Left ventricle myocardium inferior (tissue), 1 donor: ENCODE data around the gene RSPH9. TPM values are rescaled to one million over a fixed set of nuclear protein-coding genes. Genes with fewer than 3 reads are reported as not detected.
A peak's percentile ranks its signal among the peaks of the same experiment; 100 is the strongest.

Source experiments
- DNase-seq: peaks from one replicate; pipeline ENCODE4 v3.0.0-alpha.2; 2020
- H3K27ac ChIP-seq: fragments of 200-600 bp; replicated peaks from 2 replicates; pipeline ENCODE4 v1.8.0; 2021
- H3K27me3 ChIP-seq: fragments of 200-600 bp; 2 replicates; pipeline ENCODE4 v1.8.0; 2021; ENCODE audit warnings: low read depth
- H3K36me3 ChIP-seq: fragments of 200-600 bp; 2 replicates; pipeline ENCODE4 v1.8.0; 2021
- H3K4me1 ChIP-seq: fragments of 200-600 bp; 2 replicates; pipeline ENCODE4 v1.8.0; 2021
- H3K4me3 ChIP-seq: fragments of 200-600 bp; 2 replicates; pipeline ENCODE4 v1.8.0; 2021; ENCODE audit warnings: mild to moderate bottlenecking, moderate library complexity
- H3K9me3 ChIP-seq: fragments of 200-600 bp; replicated peaks from 2 replicates; pipeline ENCODE4 v1.8.0; 2021
- intact Hi-C: fragments of 100-400 bp; cut with micrococcal nuclease; formaldehyde crosslinking; loops from one replicate; pipeline ENCODE4 v1.11.0; 2022
- total RNA-seq: library from RNA; stranded (reverse); fragmentation: NEBNext Ultra II Directional; extraction: Animal tissue kit (Norgen Biotek cat#: 25700); gene quantifications from one replicate; pipeline ENCODE4 v1.2.1, GENCODE V29; 2021
- TF ChIP-seq, protein P1 (sequence below): fragments of 200-600 bp; IDR thresholded peaks from 2 replicates; pipeline ENCODE4 v1.8.0; 2021; ENCODE audit warnings: antibody characterized with exemption, mild to moderate bottlenecking, borderline replicate concordance
- donor health status: DM: no; HTN: yes; CAD: no; lungs with severe emphysema.

Gene RSPH9
- total RNA-seq, 1 donor from 2014 or later = 0.08 TPM

DNA sequence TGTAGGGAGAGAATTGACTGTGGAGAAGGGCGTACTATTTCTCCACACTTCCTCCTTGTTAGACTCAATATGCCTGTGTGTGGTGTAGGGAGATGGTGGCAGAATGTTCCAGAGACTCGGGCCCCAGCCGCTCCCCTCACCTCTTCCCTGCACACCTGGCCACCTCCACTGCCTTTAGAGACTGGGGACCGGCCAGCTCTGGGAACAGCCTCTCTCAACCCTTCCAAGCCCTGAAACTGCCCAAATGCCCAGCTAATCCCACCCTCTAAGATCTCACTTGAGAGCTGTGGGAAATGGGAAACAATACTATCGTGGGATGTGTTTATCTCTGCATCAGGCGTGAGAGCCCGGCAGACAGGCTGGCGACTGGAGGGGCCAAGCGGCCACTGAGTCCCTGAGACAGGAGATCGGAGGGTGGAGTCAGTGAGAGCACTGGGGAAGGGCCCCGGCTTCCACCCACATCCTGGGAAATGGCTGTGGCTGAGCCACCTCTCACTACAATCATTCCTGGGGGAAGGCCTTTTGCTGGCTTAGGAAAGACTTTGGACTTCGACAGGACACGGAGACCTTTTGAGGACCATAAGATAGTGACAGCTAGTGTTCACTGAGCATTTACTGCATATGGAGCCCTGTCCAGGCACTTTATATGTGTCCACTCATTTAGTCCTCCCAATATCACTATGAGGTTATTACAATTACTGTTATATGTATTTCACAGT, 73.7 kb downstream of the RSPH9 start:
- intact Hi-C loops = no loop called here
- Histone ChIP-seq H3K9me3 (no peaks in the 10 kb centered on the region), H3K27ac (peak overlapping the region; percentile 90), H3K4me3 (no peak overlapping the region), H3K4me1 (peaks cover 56% of the 10 kb centered on the region), H3K27me3 (no peaks in the 10 kb centered on the region), H3K36me3 (no peaks in the 10 kb centered on the region)
- TF ChIP-seq, protein P1, sequence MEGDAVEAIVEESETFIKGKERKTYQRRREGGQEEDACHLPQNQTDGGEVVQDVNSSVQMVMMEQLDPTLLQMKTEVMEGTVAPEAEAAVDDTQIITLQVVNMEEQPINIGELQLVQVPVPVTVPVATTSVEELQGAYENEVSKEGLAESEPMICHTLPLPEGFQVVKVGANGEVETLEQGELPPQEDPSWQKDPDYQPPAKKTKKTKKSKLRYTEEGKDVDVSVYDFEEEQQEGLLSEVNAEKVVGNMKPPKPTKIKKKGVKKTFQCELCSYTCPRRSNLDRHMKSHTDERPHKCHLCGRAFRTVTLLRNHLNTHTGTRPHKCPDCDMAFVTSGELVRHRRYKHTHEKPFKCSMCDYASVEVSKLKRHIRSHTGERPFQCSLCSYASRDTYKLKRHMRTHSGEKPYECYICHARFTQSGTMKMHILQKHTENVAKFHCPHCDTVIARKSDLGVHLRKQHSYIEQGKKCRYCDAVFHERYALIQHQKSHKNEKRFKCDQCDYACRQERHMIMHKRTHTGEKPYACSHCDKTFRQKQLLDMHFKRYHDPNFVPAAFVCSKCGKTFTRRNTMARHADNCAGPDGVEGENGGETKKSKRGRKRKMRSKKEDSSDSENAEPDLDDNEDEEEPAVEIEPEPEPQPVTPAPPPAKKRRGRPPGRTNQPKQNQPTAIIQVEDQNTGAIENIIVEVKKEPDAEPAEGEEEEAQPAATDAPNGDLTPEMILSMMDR = no peak
- peak; percentile 44 for DNase-seq

- intact Hi-C loops = no loop called here
- DNase-seq = no peak
- TF ChIP-seq, protein P1 = no peak
- Histone ChIP-seq H3K36me3 (no peaks in the 10 kb centered on the region), H3K4me3 (no peak overlapping the region), H3K27me3 (no peaks in the 10 kb centered on the region), H3K9me3 (no peaks in the 10 kb centered on the region), H3K27ac (peak overlapping the region; percentile 90), H3K4me1 (peaks cover 51% of the 10 kb centered on the region)
These were observed 74.7 kb downstream of the RSPH9 start for GRCh38 chr6:43719511-43719910.

GRCh38 chr6:43720999-43721398, 76.2 kb downstream of the RSPH9 start:
- H3K27ac ChIP-seq = no peak overlapping the region
- H3K9me3 ChIP-seq = no peaks in the 10 kb centered on the region
- H3K36me3 ChIP-seq = no peaks in the 10 kb centered on the region
- intact Hi-C loops = no loop called here
- no peak for DNase-seq
- H3K4me1 ChIP-seq = peaks cover 36% of the 10 kb centered on the region
- no peak overlapping the region for H3K4me3 ChIP-seq
- H3K27me3 ChIP-seq = no peaks in the 10 kb centered on the region
- TF ChIP-seq, protein P1 = no peak

Other genes starting within 250 kb of the RSPH9 start
- gene ABCC10, start 217.5 kb upstream of the RSPH9 start, total RNA-seq = 11.7 TPM
- 3.3 TPM for gene DLK2, start 189.5 kb upstream of the RSPH9 start, total RNA-seq
- 24.1 TPM for gene TJAP1, start 167.5 kb upstream of the RSPH9 start, total RNA-seq
- gene LRRC73, start 134.7 kb upstream of the RSPH9 start, total RNA-seq = 1.6 TPM
- 69.9 TPM for gene YIPF3, start 128.1 kb upstream of the RSPH9 start, total RNA-seq
- 14.7 TPM for gene POLR1C, start 127.9 kb upstream of the RSPH9 start, total RNA-seq
- gene XPO5, start 69.0 kb upstream of the RSPH9 start, total RNA-seq = 20.3 TPM
- 7.9 TPM for gene POLH, start 68.9 kb upstream of the RSPH9 start, total RNA-seq
- gene GTPBP2, start 15.8 kb upstream of the RSPH9 start, total RNA-seq = 27.1 TPM
- 27.6 TPM for gene MAD2L1BP, start 9.2 kb upstream of the RSPH9 start, total RNA-seq
- 41.8 TPM for gene MRPS18A, start 42.8 kb downstream of the RSPH9 start, total RNA-seq
- 359 TPM for gene VEGFA, start 125.2 kb downstream of the RSPH9 start, total RNA-seq